ENCODE results near the gene ZNF469. TPM values are rescaled to one million over a fixed set of nuclear protein-coding genes. Genes with fewer than 3 reads are reported as not detected.

The ZNF469 gene
- polyA plus RNA-seq, 1 donor from 2014 or later: not detected

GRCh38 chr16:88387941-88388627 is 5.3 kb downstream of the ZNF469 start:
- Histone ChIP-seq H2AFZ (ENCODE audit: low read depth, low read length) (no peak overlapping the region), H3K9me3 (ENCODE audit: low read length) (no peaks in the 10 kb centered on the region), H3K4me3 (ENCODE audit: low read length) (no peak overlapping the region), H3K27ac (ENCODE audit: low read length) (no peak overlapping the region), H3F3A (ENCODE audit: insufficient read depth, low read length, poor library complexity, severe bottlenecking) (no peaks in the 10 kb centered on the region), H4K20me1 (ENCODE audit: insufficient read depth) (no peaks in the 10 kb centered on the region), H3K9me2 (ENCODE audit: insufficient read depth, low read length) (no peaks in the 10 kb centered on the region), H3K36me3 (ENCODE audit: insufficient read depth, low read length) (no peaks in the 10 kb centered on the region), H3K4me2 (ENCODE audit: low read length) (no peak overlapping the region), H3K9ac (ENCODE audit: low read length) (no peak overlapping the region), H3K79me2 (replicated peaks; ENCODE audit: insufficient read depth, low read length) (no peaks in the 10 kb centered on the region), H3K27me3 (ENCODE audit: insufficient read depth, low read depth, low read length) (peaks cover 30% of the 10 kb centered on the region)
- no peak for TF ChIP-seq EP300 (conservative IDR thresholded peaks at IDR 0.05; ENCODE audit: poor library complexity, severe bottlenecking)
- no peak for TF ChIP-seq POLR2AphosphoS5 (IDR thresholded peaks at IDR 0.05)
- TF ChIP-seq EZH2 (IDR thresholded peaks at IDR 0.05; ENCODE audit: borderline replicate concordance, insufficient read depth, low read length, poor library complexity, severe bottlenecking): no peak
- TF ChIP-seq TAF1 (IDR thresholded peaks at IDR 0.05; ENCODE audit: low read depth): no peak
- no peak for TF ChIP-seq RAD21 (conservative IDR thresholded peaks at IDR 0.05)
- no peak for TF ChIP-seq CTCF (IDR thresholded peaks at IDR 0.05; ENCODE audit: poor library complexity, severe bottlenecking)
- no peak for TF ChIP-seq REST (IDR thresholded peaks at IDR 0.05; ENCODE audit: borderline replicate concordance)
- no peak for TF ChIP-seq SMC3 (conservative IDR thresholded peaks at IDR 0.05; ENCODE audit: poor library complexity)
- TF ChIP-seq MXI1 (conservative IDR thresholded peaks at IDR 0.05; ENCODE audit: poor library complexity, severe bottlenecking): no peak

GRCh38 chr16:88389191-88389590 is 6.4 kb downstream of the ZNF469 start:
- Histone ChIP-seq H3K27me3 (ENCODE audit: insufficient read depth, low read depth, low read length) (peaks cover 21% of the 10 kb centered on the region), H4K20me1 (ENCODE audit: insufficient read depth) (no peaks in the 10 kb centered on the region), H3K9ac (ENCODE audit: low read length) (no peak overlapping the region), H2AFZ (ENCODE audit: low read depth, low read length) (no peak overlapping the region), H3F3A (ENCODE audit: insufficient read depth, low read length, poor library complexity, severe bottlenecking) (no peaks in the 10 kb centered on the region), H3K4me3 (ENCODE audit: low read length) (no peak overlapping the region), H3K4me2 (ENCODE audit: low read length) (no peak overlapping the region), H3K9me3 (ENCODE audit: low read length) (no peaks in the 10 kb centered on the region), H3K36me3 (ENCODE audit: insufficient read depth, low read length) (no peaks in the 10 kb centered on the region), H3K27ac (ENCODE audit: low read length) (no peak overlapping the region), H3K79me2 (replicated peaks; ENCODE audit: insufficient read depth, low read length) (no peaks in the 10 kb centered on the region), H3K9me2 (ENCODE audit: insufficient read depth, low read length) (no peaks in the 10 kb centered on the region)
- TF ChIP-seq SMC3 (conservative IDR thresholded peaks at IDR 0.05; ENCODE audit: poor library complexity) (no peak), TAF1 (IDR thresholded peaks at IDR 0.05; ENCODE audit: low read depth) (no peak), RAD21 (conservative IDR thresholded peaks at IDR 0.05) (no peak), REST (IDR thresholded peaks at IDR 0.05; ENCODE audit: borderline replicate concordance) (no peak), MXI1 (conservative IDR thresholded peaks at IDR 0.05; ENCODE audit: poor library complexity, severe bottlenecking) (no peak)

All from neural cell (in vitro differentiated cells).